KMS-11 (cell line): Measurements from ENCODE around the gene TRAPPC1.

Source experiments
- H2AFZ ChIP-seq: fragments of 200-600 bp; sonication (generic); 2 replicates; pipeline ENCODE4 v1.6.1; 2016; ENCODE audit warnings: antibody characterized with exemption, mixed run types, low read depth
- H3K27ac ChIP-seq: fragments of 200-600 bp; sonication (generic); 2 replicates; pipeline ENCODE4 v1.6.1; 2016; ENCODE audit warnings: mild to moderate bottlenecking, mixed run types
- H3K27me3 ChIP-seq: fragments of 200-600 bp; sonication (generic); 2 replicates; pipeline ENCODE4 v1.6.1; 2017; ENCODE audit warnings: mild to moderate bottlenecking, low read depth, mixed run types, moderate library complexity; ENCODE audit not compliant: insufficient read depth
- H3K36me3 ChIP-seq: fragments of 200-600 bp; sonication (generic); 2 replicates; pipeline ENCODE4 v1.6.1; 2017; ENCODE audit warnings: mild to moderate bottlenecking, mixed run types; ENCODE audit not compliant: insufficient read depth
- H3K4me1 ChIP-seq: fragments of 200-600 bp; sonication (generic); 2 replicates; pipeline ENCODE4 v1.6.1; 2016; ENCODE audit warnings: mild to moderate bottlenecking, low read depth, mixed run types; ENCODE audit not compliant: poor library complexity, severe bottlenecking
- H3K4me2 ChIP-seq: fragments of 200-600 bp; sonication (generic); 2 replicates; pipeline ENCODE4 v1.7.0; 2016; ENCODE audit warnings: mild to moderate bottlenecking, mixed run types
- H3K4me3 ChIP-seq: fragments of 200-600 bp; sonication (generic); IDR thresholded peaks from 2 replicates; pipeline ENCODE4 v1.6.1; 2017; ENCODE audit warnings: low read depth, low read length, mixed read lengths; ENCODE audit not compliant: insufficient read depth
- H3K79me2 ChIP-seq: fragments of 200-600 bp; sonication (generic); 2 replicates; pipeline ENCODE4 v1.6.1; 2016; ENCODE audit warnings: low read depth, mixed run types; ENCODE audit not compliant: insufficient read depth
- H3K9ac ChIP-seq: fragments of 200-600 bp; sonication (generic); 2 replicates; pipeline ENCODE4 v1.6.1; 2016; ENCODE audit warnings: mild to moderate bottlenecking, mixed run types
- H4K20me1 ChIP-seq: fragments of 200-600 bp; sonication (generic); 2 replicates; pipeline ENCODE4 v1.6.1; 2016; ENCODE audit warnings: mild to moderate bottlenecking, mixed run types; ENCODE audit not compliant: insufficient read depth
- TF ChIP-seq, protein P1 (sequence below): fragments of 200-600 bp; sonication (generic); conservative IDR thresholded peaks from 2 replicates; pipeline ENCODE4 v1.6.1; 2017; ENCODE audit warnings: low read depth, mild to moderate bottlenecking, antibody characterized with exemption, low read length, moderate library complexity, mixed read lengths

Gene TRAPPC1

DNA sequence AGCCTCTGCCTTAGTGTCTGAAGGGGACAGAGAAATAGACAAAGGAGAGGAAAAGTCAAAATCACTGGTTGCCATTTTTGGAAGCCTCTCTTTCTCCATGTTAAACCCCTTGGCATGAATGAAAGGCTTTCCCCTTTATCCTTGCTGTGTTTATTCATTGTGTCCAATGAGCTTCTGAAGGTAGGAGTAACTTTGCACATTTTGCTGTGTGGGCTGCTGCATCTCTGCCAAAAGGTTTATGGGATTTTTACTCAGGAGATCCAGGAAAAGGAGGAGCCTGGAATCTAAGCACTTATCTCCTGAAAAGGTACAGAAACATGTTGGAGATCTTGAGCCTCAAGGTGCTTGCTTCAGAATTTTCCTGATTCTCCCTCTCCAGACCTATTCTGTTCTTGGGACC is 4.1 kb upstream of the TRAPPC1 start:
- Histone ChIP-seq H3K27me3 (no peaks in the 10 kb centered on the region), H4K20me1 (no peaks in the 10 kb centered on the region), H3K4me1 (no peaks in the 10 kb centered on the region), H3K4me3 (no peak overlapping the region), H3K4me2 (no peak overlapping the region), H3K79me2 (no peaks in the 10 kb centered on the region), H2AFZ (no peak overlapping the region), H3K36me3 (no peaks in the 10 kb centered on the region), H3K27ac (no peak overlapping the region), H3K9ac (no peak overlapping the region)
- TF ChIP-seq, protein P1, sequence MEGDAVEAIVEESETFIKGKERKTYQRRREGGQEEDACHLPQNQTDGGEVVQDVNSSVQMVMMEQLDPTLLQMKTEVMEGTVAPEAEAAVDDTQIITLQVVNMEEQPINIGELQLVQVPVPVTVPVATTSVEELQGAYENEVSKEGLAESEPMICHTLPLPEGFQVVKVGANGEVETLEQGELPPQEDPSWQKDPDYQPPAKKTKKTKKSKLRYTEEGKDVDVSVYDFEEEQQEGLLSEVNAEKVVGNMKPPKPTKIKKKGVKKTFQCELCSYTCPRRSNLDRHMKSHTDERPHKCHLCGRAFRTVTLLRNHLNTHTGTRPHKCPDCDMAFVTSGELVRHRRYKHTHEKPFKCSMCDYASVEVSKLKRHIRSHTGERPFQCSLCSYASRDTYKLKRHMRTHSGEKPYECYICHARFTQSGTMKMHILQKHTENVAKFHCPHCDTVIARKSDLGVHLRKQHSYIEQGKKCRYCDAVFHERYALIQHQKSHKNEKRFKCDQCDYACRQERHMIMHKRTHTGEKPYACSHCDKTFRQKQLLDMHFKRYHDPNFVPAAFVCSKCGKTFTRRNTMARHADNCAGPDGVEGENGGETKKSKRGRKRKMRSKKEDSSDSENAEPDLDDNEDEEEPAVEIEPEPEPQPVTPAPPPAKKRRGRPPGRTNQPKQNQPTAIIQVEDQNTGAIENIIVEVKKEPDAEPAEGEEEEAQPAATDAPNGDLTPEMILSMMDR, result no peak

DNA sequence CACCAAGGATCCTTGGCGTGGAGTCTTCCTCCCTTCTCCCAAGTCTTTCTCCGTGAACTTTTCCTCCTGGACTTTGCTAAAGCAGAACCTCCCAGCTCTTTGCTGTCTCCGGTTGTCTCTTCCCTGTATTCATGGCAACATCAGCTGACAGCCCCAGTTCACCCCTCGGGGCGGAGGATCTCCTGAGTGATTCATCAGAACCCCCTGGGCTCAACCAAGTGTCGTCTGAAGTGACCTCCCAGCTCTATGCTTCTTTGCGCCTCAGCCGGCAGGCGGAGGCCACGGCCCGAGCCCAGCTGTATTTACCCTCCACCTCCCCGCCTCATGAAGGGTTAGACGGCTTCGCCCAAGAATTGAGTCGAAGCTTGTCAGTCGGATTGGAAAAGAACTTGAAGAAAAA is 1.2 kb upstream of the TRAPPC1 start:
- no peaks in the 10 kb centered on the region for H4K20me1 ChIP-seq
- no peak overlapping the region for H2AFZ ChIP-seq
- H3K4me2 ChIP-seq, result peak overlapping the region; percentile 36
- no peaks in the 10 kb centered on the region for H3K36me3 ChIP-seq
- no peak overlapping the region for H3K4me3 ChIP-seq
- no peaks in the 10 kb centered on the region for H3K4me1 ChIP-seq
- H3K9ac ChIP-seq, result peak overlapping the region; percentile 53; the same call in 1 of the 2 replicates
- H3K79me2 ChIP-seq, result no peaks in the 10 kb centered on the region
- H3K27me3 ChIP-seq, result no peaks in the 10 kb centered on the region
- TF ChIP-seq, protein P1, result no peak
- no peak overlapping the region for H3K27ac ChIP-seq

DNA sequence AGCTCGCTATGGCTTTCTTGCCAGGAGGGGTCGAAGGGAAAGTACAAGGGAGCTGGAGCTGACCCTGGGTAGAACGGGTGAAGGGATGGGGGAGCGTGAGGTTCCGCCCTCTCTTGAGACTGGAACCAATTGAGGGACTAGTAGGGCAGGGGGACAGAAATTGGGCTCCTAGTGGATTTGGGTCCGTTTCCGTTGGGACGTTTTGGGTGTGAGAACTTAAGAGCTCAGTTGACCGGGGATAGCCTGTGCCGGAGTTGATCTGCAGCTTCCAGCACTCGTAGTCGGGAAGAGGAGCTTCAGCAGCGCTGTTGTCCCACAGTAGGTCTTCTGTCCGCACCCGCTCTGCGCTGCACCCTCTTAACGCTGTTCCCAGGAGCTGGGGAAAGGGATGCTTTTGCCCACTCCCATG is 741 bp upstream of the TRAPPC1 start:
- Histone ChIP-seq H3K27me3 (no peaks in the 10 kb centered on the region), H3K9ac (peak overlapping the region; percentile 53; the same call in 1 of the 2 replicates), H3K4me1 (no peaks in the 10 kb centered on the region), H3K4me3 (no peak overlapping the region), H3K4me2 (peak overlapping the region; percentile 36), H2AFZ (0 out of 2 replicates have a peak overlapping the region, but pooled peaks have one; percentile 34), H3K27ac (no peak overlapping the region), H4K20me1 (no peaks in the 10 kb centered on the region), H3K36me3 (no peaks in the 10 kb centered on the region), H3K79me2 (no peaks in the 10 kb centered on the region)
- TF ChIP-seq, protein P1, result no peak

DNA sequence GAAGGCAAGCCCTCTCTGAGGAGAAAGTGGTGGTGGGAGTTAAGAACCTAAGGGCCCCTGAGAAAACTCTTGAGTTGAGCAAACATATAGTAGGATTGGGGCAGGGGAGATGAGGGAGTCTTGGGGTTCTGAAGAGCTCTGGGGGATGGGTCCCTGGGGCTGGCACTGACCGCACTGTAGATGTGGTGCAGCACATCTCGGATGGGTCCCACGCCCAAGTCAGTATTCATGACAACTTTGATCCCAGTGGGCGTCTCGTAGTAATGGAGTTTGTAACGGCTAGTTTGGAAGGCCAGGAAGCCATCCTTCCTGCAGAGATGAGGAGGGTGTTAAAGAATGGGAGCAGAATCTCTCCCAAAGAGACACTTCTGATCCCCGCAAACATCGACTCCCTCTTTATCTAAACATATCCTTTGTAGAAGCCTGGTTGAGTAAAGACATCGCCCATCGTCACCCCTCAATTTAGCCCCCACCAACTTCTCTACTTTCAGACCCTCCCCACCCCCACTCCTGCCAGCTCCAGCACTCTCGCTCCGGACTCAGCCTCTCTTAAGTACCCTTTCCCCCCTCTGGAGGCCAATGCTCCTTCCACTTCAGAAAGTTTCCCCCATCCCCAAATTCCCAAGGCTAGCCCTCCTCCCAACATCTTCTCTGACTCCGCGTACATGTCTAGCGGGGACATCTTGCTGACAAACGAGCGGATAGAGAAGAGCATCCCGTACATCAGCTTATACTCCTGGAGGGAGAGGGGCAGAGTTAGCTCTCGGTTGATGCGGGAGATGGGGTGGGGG is 710 bp downstream of the TRAPPC1 start:
- no peaks in the 10 kb centered on the region for H4K20me1 ChIP-seq
- no peaks in the 10 kb centered on the region for H3K36me3 ChIP-seq
- TF ChIP-seq, protein P1, result no peak
- no peaks in the 10 kb centered on the region for H3K79me2 ChIP-seq
- no peak overlapping the region for H2AFZ ChIP-seq
- no peak overlapping the region for H3K4me3 ChIP-seq
- no peaks in the 10 kb centered on the region for H3K27me3 ChIP-seq
- H3K9ac ChIP-seq, result peak overlapping the region; percentile 12; the same call in 1 of the 2 replicates
- H3K4me1 ChIP-seq, result no peaks in the 10 kb centered on the region
- no peak overlapping the region for H3K27ac ChIP-seq
- no peak overlapping the region; the same call in 1 of the 2 replicates for H3K4me2 ChIP-seq
